Fibroblast of lung (primary cell): ENCODE measurements around the gene ARL4A.

ENCODE experiments used
- EZH2 ChIP-seq: IDR thresholded peaks from 2 replicates; pipeline ENCODE4 v1.5.1; 2012; ENCODE audit warnings: low read length, control low read depth, mild to moderate bottlenecking; ENCODE audit errors: missing control alignments
- TF ChIP-seq, protein P1 (sequence below), 2 donors: IDR thresholded peaks in 1 of 2; conservative IDR thresholded peaks in 1 of 2; 1 replicate in 1 of 2; 2 replicates in 1 of 2; pipeline ENCODE4 v1.5.1; 2011 to 2012; ENCODE audit warnings: low read length in 2 of 2, control low read depth in 1 of 2, inconsistent platforms in 1 of 2, low read depth in 1 of 2, mild to moderate bottlenecking in 1 of 2

DNA sequence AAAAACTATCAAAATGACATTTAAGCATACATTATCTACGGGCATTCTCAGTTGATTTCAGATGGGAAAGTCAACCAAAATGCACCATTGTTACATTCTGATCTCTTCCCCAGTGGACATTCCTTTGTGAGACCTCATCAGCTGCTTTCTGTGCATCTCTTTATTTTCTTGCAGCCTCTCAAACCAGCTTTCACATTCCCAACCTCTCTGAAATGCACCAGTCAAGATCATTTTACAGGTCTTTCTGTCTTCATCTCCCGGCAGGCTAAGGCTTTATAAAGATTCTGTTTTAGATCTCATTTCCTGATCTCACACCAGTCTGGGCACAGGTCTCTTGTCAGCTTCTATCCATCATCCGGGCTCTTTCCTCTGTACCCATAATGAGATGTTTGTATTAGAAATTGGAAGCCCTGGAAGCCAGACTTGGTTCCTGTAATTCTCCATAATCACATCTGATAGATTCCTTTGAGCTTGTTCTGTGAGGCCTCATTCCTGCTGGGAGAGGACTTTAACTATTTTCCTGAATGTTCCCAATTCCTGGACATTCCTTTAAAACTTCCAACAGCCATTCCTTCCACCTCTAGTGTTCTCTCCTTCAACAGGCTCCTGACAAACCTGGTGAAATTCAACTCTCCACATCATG, 44.3 kb upstream of the ARL4A start:
- TF ChIP-seq EZH2, result no peak
- TF ChIP-seq, protein P1, sequence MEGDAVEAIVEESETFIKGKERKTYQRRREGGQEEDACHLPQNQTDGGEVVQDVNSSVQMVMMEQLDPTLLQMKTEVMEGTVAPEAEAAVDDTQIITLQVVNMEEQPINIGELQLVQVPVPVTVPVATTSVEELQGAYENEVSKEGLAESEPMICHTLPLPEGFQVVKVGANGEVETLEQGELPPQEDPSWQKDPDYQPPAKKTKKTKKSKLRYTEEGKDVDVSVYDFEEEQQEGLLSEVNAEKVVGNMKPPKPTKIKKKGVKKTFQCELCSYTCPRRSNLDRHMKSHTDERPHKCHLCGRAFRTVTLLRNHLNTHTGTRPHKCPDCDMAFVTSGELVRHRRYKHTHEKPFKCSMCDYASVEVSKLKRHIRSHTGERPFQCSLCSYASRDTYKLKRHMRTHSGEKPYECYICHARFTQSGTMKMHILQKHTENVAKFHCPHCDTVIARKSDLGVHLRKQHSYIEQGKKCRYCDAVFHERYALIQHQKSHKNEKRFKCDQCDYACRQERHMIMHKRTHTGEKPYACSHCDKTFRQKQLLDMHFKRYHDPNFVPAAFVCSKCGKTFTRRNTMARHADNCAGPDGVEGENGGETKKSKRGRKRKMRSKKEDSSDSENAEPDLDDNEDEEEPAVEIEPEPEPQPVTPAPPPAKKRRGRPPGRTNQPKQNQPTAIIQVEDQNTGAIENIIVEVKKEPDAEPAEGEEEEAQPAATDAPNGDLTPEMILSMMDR (conservative IDR thresholded peaks at IDR 0.05 in 1 of 2, IDR thresholded peaks at IDR 0.05 in 1 of 2; ENCODE audit: low read depth in 1 of 2, low read length in 2 of 2), result no peak
